Hypothalamus (tissue), 51 donors: ENCODE measurements around the gene SRRM5.
"Not testable (repeated sequence)": the region's sequence is repeated elsewhere in the genome, so short reads cannot be mapped to it uniquely, and the experiment has no call there.

Experiments
- DNase-seq, 51 donors: peaks; one replicate each; lab custom pipeline; 2025; lab: John Stamatoyannopoulos, UW

SRRM5 gene

GRCh38 chr19:43611788-43612187 lies at the start of gene SRRM5:
SRRM5 (plus strand) TSS chr19:43612088; CDS start chr19:43612122, 34 bp downstream.
- no peak for DNase-seq

GRCh38 chr19:43562226-43562697 lies 49.6 kb upstream of the SRRM5 start:
- DNase-seq, result no peak

GRCh38 chr19:43562698-43563241 lies 49.1 kb upstream of the SRRM5 start:
- peak in 45 of 51 donors; percentile 6 to 73 (median 42) for DNase-seq

DNA sequence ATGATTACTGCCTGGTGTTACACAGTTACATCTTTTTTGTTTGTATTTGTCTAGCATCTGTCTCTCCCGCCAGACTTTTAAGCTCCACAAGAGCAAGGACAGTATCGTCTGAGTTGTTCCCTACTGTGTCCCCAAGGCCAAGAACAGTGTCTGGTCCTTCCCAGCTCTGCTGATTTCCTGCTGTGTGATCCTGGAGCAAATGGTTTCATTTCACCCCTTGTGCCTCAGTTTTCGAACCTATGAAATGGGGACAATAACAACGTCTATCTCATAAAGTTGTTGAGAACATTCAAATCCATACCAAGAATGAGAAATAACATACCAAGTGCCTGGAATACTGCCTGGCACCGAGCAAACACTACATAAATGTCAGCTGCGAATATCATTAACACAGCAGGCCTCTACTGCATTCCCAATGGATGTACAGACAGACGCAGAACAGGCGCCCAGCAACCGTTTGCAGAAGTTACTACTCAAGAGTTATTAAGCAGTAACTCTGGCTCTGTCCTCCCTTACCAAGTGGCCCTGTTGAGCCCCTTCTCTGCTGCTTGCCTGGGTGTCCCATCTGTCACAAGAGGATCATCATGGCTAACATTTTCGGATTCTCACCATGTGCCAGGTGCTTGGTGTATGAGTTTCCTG lies 48.0 kb upstream of the SRRM5 start:
- no peak for DNase-seq

GRCh38 chr19:43564800-43565199 lies 47.1 kb upstream of the SRRM5 start:
- peak in 2 of 51 donors; percentile 6 to 9 for DNase-seq

GRCh38 chr19:43569657-43570056 lies 42.2 kb upstream of the SRRM5 start:
- no peak for DNase-seq

DNA sequence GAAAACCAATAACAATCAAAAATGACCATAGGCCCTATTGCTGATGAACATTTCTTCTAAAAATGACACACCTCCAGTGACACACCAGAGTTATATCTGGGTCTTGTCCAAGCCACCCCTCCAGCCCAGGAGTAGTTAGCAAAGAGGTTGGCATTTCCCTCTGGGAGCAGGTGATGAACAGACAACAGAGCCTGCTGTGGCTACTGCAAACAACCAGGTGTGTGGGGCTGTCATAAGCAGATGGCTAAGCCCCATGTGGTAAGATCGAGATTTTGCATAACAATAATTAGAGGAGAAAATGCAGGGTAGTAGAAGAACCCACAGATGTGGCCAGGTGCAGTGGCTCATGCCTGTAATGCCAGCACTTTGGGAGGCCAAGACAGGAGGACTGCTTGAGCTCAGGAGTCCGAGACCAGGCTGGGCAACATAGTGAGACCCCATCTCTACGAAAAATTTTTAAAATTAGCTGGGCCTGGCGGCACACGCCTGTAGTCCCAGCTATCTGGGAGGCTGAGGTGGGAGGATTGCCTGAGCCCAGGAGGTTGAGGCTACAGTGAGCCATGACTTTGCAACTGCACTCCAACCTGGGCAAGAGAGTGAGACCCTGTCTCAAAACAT lies 41.6 kb upstream of the SRRM5 start:
- DNase-seq, result no peak

- no peak for DNase-seq
Measured at GRCh38 chr19:43572171-43572588, 39.7 kb upstream of the SRRM5 start.

- DNase-seq, result peak in 4 of 51 donors; percentile 4 to 19 (median 12)
Measured at GRCh38 chr19:43574424-43575155, 37.3 kb upstream of the SRRM5 start.

- peak; percentile 32 to 98 (median 94) for DNase-seq
Measured at GRCh38 chr19:43575156-43575950, 36.5 kb upstream of the SRRM5 start, which contains the start of the genes PINLYP and XRCC1. PINLYP (plus strand) TSS chr19:43575801; CDS start chr19:43577192, 1,391 bp downstream. XRCC1 (minus strand) TSS chr19:43575527; CDS start chr19:43575458, 69 bp downstream.

DNA sequence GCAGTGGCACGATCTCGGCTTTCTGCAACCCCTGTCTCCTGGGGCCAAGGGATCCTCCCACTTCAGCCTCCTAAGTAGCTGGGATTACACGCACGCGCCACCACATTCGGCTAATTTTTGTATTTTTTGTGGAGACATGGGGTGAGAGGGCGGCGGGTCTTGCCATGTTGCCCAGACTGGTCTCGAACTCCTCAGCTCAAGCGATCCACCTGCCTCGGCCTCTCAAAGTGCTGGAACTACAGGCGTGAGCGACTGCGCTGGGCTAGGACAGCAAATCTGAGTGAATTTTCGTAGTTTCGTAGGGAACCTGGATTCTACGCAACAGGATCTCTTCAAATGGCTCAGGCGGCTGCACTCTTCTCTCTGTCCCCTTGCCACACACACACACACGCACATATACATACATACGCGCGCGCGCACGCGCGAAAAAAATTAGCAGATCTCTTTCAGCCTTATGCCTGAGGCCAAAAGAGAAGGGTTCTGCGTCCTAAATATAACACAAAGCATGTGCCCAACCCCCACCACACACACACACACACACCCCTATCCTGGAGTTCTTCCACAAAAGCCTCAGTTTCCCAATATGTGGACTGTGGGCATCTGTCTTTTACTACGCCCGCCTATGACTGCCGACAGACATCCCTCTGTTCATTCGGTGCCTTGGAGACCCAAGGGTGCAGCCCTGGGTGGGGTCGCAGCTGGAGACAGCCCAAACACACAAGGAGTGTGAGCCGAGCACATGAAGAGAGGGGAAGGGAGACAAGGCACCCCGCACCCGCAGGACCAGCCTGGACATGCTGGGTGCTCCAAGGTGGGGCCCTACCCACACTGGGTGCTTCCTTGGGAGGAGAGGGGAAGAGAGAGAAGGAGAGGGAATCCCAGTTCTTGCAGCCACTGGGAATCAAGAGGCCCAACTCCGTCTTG lies 35.7 kb upstream of the SRRM5 start:
- DNase-seq, result peak in 4 of 51 donors; percentile 31 to 56 (median 38)

GRCh38 chr19:43578787-43579186 lies 33.1 kb upstream of the SRRM5 start:
- DNase-seq, result no peak

DNA sequence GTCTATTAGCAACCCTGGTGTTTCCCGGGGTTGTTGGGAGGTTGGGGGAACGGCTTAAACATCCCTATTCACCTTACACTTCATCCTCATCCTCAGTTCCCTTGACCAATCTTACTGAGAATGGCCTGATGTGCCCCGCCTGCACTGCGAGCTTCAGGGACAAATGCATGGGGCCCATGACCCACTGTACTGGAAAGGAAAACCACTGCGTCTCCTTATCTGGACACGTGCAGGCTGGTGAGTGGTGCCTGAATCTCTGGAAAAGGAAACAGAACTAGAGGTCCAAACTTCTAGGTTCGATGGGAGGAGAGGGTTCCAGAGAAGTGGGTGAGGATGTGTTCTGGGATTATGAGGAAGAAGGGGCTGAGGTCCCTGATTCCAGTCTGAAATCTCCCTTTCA lies 30.4 kb upstream of the SRRM5 start:
- DNase-seq, result no peak

DNA sequence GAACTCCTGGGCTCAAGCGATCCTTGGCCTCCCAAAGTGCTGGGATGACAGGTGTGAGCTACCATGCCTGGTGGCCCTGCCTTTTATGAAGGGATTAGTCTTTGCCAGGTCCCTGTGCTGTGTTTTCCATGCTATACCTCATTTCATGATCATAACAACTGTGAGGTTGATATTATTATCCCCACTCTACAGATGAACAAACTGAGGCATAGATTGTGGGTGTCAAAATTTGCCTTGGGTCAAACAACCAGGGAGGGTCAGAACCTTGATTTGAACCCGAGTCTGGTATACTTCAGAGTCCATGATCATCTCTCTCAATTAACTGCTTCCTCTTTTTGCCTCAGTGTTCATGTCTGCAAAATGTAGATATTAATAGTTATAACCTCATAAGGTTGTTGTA lies 29.4 kb upstream of the SRRM5 start:
- no peak for DNase-seq

GRCh38 chr19:43584484-43584883 lies 27.4 kb upstream of the SRRM5 start:
- DNase-seq, result no peak

DNA sequence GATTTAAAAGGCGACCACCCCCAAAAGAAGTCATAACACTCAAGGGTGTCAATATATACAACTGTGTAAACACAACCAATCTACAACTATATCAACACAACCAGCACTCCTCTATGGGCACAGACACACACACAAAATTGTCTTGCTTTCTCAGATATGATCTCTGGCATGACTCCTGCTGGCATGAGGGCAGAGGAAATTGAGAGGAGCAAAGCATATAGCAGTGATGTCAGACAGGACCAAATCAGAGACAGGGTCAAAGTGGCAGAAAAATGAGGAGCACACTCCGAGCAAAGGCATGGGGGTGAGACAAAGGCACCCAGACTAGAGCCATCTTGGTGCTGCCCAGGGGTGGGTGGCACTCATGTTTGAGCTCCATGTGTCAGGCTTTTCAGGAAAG lies 25.5 kb upstream of the SRRM5 start:
- DNase-seq, result no peak

DNA sequence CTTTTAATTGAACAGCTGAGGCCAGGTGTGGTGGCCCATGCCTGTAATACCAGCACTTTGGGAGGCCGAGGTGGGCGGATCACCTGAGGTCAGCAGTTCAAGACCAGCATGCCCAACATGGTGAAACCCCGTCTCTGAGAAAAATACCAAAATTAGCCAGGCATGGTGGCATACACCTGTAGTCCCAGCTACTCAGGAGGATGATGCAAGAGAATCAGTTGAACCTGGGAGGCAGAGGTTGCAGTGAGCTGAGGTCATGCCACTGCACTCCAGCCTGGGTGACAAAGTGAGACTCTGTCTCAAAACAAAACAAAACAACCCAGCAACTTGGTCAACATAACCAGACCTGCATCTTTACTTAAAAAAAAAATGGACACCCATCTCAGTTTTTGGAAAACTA lies 24.9 kb upstream of the SRRM5 start:
- not testable (repeated sequence) for DNase-seq

GRCh38 chr19:43589277-43589676 lies 22.6 kb upstream of the SRRM5 start:
- no peak for DNase-seq

DNA sequence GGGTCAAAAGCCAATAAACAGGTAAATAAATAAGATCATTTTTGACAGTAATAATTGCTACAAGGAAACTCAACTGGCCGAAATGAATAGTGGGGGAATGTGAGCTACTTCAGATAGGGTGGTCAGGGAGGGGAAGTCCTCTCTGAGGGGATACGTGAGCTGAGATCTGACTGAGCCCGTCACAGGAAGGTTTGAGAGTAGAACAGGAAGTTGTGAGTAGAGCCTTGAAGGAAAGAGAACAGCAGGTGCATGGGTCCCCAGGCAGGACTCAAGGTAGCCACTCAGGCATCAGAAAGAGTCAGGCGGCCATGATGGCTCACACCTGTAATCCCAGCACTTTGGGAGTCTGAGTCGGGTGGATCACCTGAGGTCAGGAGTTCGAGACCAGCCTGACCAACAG lies 22.2 kb upstream of the SRRM5 start:
- DNase-seq, result no peak
